Measurements from ENCODE around the gene PPP1R15B.

GRCh38 chr1:204410688-204411450, 748 bp downstream of the PPP1R15B start:
- TF ChIP-seq CTCF (IDR thresholded peaks at IDR 0.05) (no peak), POLR2AphosphoS5 (IDR thresholded peaks at IDR 0.05) (no peak), EP300 (IDR thresholded peaks at IDR 0.05) (no peak)
